ENCODE measurements around the gene PLAAT5. TPM values are rescaled to one million over a fixed set of nuclear protein-coding genes. Genes with fewer than 3 reads are reported as not detected.

The PLAAT5 gene
- total and polyA plus RNA-seq, 2 of the 8 experiments (the other 6 are each of a cell fraction or from before 2014, with no cell fraction given) = 16.0 to 18.7 TPM

- POLR2A ChIA-PET (ENCODE audit: partially characterized antibody) = interaction anchor here (0.6 to 2.7 kb wide), 6 partner anchors 8 to 37 kb away, joined by 3 to 11 read pairs (median 4); no protein-coding TSS in a partner anchor
- Histone ChIP-seq H3K9me3 (ENCODE audit: insufficient read depth in 2 of 2, low read depth in 1 of 2, low read length in 1 of 2) (no peaks in the 10 kb centered on the region; a peak in 1 of 4 replicates), H2BK120ac (replicated peaks; ENCODE audit: low read depth, low read length) (no peak within 1 kb of the TSS), H3K23me2 (ENCODE audit: low read depth, low read length) (no peaks in the 10 kb centered on the region), H3K79me1 (ENCODE audit: low read depth, low read length) (no peaks in the 10 kb centered on the region), H4K5ac (ENCODE audit: insufficient read length, low read depth, low read length) (no peak within 1 kb of the TSS), H4K20me1 (replicated peaks in 1 of 2; ENCODE audit: control insufficient read depth in 1 of 2, insufficient read depth in 2 of 2, low read length in 2 of 2) (no peaks in the 10 kb centered on the region), H2AFZ (ENCODE audit: low read length) (no peak within 1 kb of the TSS), H4K8ac (ENCODE audit: extremely low read depth, insufficient read depth, low read length) (no peak within 1 kb of the TSS), H3K18ac (ENCODE audit: extremely low read depth, low read length) (peak within 1 kb of the TSS; percentile 62), H2BK15ac (ENCODE audit: low read length) (peak within 1 kb of the TSS; percentile 76; the same call in 1 of the 2 replicates), H2BK5ac (ENCODE audit: low read depth, low read length) (peak within 1 kb of the TSS; percentile 18; the same call in 1 of the 2 replicates), H3K4me1 (replicated peaks in 1 of 4; ENCODE audit: control insufficient read depth in 3 of 4, insufficient read depth in 4 of 4, low read length in 3 of 4) (peaks cover 4 to 13% (median 10%) of the 10 kb centered on the region in 4 experiments; a peak in 6 of 7 replicates), H2BK20ac (ENCODE audit: low read length) (peak within 1 kb of the TSS; percentile 51; the same call in 1 of the 2 replicates), H3K23ac (ENCODE audit: insufficient read length) (no peak within 1 kb of the TSS), H3K56ac (replicated peaks; ENCODE audit: insufficient read length, low read depth, low read length) (no peak within 1 kb of the TSS), H3K27me3 (replicated peaks in 1 of 4; ENCODE audit: control insufficient read depth in 3 of 4, extremely low read depth in 1 of 4, insufficient read depth in 3 of 4, low read length in 3 of 4) (no peaks in the 10 kb centered on the region), H4K91ac (replicated peaks; ENCODE audit: insufficient read length, low read length) (peak within 1 kb of the TSS; percentile 61), H3K9ac (replicated peaks in 1 of 4; ENCODE audit: extremely low read depth in 1 of 4, low read depth in 3 of 4, low read length in 3 of 4) (no peak within 1 kb of the TSS), H3K79me2 (ENCODE audit: control insufficient read depth in 1 of 2, insufficient read depth in 2 of 2, low read length in 2 of 2) (no peaks in the 10 kb centered on the region), H2AK5ac (ENCODE audit: low read depth, low read length) (peak within 1 kb of the TSS; percentile 68), H2BK12ac (ENCODE audit: low read depth, low read length) (peak within 1 kb of the TSS; percentile 93), H3K36me3 (ENCODE audit: control insufficient read depth in 2 of 4, insufficient read depth in 4 of 4, low read length in 3 of 4) (no peaks in the 10 kb centered on the region), H3K27ac (ENCODE audit: low read depth, low read length) (no peak within 1 kb of the TSS), H3K14ac (ENCODE audit: insufficient read length) (no peak within 1 kb of the TSS), H3K4me2 (ENCODE audit: insufficient read depth in 1 of 2, low read depth in 2 of 2, low read length in 2 of 2) (no peak within 1 kb of the TSS), H3K4me3 (ENCODE audit: extremely low read depth in 1 of 4, insufficient read depth in 2 of 4, low read depth in 3 of 4, low read length in 4 of 4) (no peak within 1 kb of the TSS), H3K4ac (replicated peaks; ENCODE audit: insufficient read length, low read depth, low read length) (no peak within 1 kb of the TSS)
- no peak for TF ChIP-seq NRF1 (IDR thresholded peaks at IDR 0.05; ENCODE audit: low read depth, low read length)
- 0 out of 2 replicates have a peak, but pooled peaks have one; percentile 16 for TF ChIP-seq E2F6 (IDR thresholded peaks at IDR 0.05)
- no peak for DNase-seq (ENCODE audit: low read depth in 1 of 2, low spot score in 2 of 2)
- CTCF ChIA-PET (ENCODE audit: partially characterized antibody) = interaction anchor here (0.6 to 3.8 kb wide), 9 partner anchors 14 to 242 kb away, joined by 3 to 20 read pairs (median 3); no protein-coding TSS in a partner anchor
- 91% methylated on average over 10 of the region's 10 CpGs; no CpG with 5 or more reads in 1 of the 2 experiments for WGBS, 2 experiments (ENCODE audit: extremely low coverage in 1 of 2, insufficient coverage in 1 of 2, insufficient read length in 1 of 2, insufficient replicate concordance in 2 of 2, low coverage in 1 of 2, low lambda C conversion rate in 2 of 2, missing lambda C conversion rate in 1 of 2)
- FAIRE-seq = no peak
Measured at GRCh38 chr11:63536669-63537292, 45.8 kb upstream of the PLAAT5 start, which contains the start of gene PLAAT4. TSS of gene PLAAT4 (plus strand) at chr11:63536808. CDS start at chr11:63536869, 61 bp downstream.
